Progenitor cell of endocrine pancreas (in vitro differentiated cells): ENCODE data around the gene TMPRSS6. TPM values are rescaled to one million over a fixed set of nuclear protein-coding genes. Genes with fewer than 3 reads are reported as not detected.

Experiments
- DNase-seq: peaks from one replicate; pipeline ENCODE4 v3.0.0; 2021; ENCODE audit warnings: low spot score; ENCODE audit not compliant: unreplicated experiment
- H3K27ac Mint-ChIP-seq: 2 replicates; pipeline ENCODE4 v1.8.0; 2021; ENCODE audit warnings: mild to moderate bottlenecking, moderate library complexity, mixed read lengths
- H3K27me3 Mint-ChIP-seq: 2 replicates; pipeline ENCODE4 v1.8.0; 2021; ENCODE audit warnings: mixed read lengths
- H3K36me3 Mint-ChIP-seq: 2 replicates; pipeline ENCODE4 v1.8.0; 2022; ENCODE audit warnings: mixed read lengths; ENCODE audit not compliant: insufficient read depth
- H3K4me1 Mint-ChIP-seq: 2 replicates; pipeline ENCODE4 v1.8.0; 2021; ENCODE audit warnings: low read depth, mixed read lengths
- H3K4me3 Mint-ChIP-seq: 2 replicates; pipeline ENCODE4 v1.8.0; 2021; ENCODE audit warnings: low read depth, mild to moderate bottlenecking, moderate library complexity, mixed read lengths
- H3K9me3 Mint-ChIP-seq: 2 replicates; pipeline ENCODE4 v1.8.0; 2021; ENCODE audit warnings: low read depth, mixed read lengths
- total RNA-seq: library from RNA; stranded (reverse); gene quantifications from 2 replicates; pipeline ENCODE4 v1.2.1, GENCODE V29; 2021
- TF ChIP-seq, protein P1 (sequence below): fragments of 200-600 bp; sonication (generic); IDR thresholded peaks from one replicate; pipeline ENCODE4 v1.5.0; 2021; ENCODE audit warnings: antibody characterized with exemption, mild to moderate bottlenecking; ENCODE audit not compliant: unreplicated experiment

The TMPRSS6 gene
- total RNA-seq, 1 donor from 2014 or later, result 12.6 TPM

DNA sequence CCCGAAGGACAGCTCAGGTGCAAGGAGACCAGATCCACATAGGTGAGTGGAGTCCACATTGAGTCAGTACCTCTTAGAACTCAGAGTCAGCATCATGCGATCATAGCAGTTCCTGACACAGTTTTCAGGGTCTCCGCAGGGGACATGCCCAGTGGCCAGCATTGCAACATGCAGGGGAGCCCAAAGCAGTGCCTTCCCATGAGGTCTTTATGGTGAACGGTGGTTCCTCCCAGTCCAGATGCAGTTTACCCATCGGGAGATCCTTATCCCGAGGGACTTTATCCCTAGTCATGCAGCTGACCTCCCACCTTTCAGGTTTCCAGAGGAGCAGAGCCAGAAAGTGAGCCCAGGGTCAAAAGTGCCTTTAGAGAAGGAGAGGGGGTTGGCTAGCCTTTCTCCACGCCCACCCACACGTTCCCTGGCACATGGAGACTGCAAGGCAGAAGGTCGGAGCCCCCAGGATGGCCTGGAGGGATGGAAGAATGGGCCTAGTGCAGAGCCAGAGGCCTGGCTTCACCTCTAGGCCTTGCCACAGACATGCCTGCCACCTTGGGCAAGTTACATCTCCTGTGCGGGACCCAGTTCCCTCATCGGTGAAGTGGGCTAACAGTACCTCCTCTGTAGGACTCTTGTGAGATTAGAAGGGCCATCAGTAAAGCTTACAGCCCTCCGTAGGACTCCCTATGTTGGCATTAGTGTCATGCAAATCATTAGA, 51.6 kb downstream of the TMPRSS6 start:
- no peaks in the 10 kb centered on the region for H3K27me3 Mint-ChIP-seq
- H3K27ac Mint-ChIP-seq, result no peak overlapping the region
- H3K9me3 Mint-ChIP-seq, result no peaks in the 10 kb centered on the region
- TF ChIP-seq, protein P1, sequence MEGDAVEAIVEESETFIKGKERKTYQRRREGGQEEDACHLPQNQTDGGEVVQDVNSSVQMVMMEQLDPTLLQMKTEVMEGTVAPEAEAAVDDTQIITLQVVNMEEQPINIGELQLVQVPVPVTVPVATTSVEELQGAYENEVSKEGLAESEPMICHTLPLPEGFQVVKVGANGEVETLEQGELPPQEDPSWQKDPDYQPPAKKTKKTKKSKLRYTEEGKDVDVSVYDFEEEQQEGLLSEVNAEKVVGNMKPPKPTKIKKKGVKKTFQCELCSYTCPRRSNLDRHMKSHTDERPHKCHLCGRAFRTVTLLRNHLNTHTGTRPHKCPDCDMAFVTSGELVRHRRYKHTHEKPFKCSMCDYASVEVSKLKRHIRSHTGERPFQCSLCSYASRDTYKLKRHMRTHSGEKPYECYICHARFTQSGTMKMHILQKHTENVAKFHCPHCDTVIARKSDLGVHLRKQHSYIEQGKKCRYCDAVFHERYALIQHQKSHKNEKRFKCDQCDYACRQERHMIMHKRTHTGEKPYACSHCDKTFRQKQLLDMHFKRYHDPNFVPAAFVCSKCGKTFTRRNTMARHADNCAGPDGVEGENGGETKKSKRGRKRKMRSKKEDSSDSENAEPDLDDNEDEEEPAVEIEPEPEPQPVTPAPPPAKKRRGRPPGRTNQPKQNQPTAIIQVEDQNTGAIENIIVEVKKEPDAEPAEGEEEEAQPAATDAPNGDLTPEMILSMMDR, result no peak
- no peak for DNase-seq
- H3K4me3 Mint-ChIP-seq, result no peak overlapping the region
- H3K4me1 Mint-ChIP-seq, result peaks cover 2% of the 10 kb centered on the region
- peaks cover 2% of the 10 kb centered on the region for H3K36me3 Mint-ChIP-seq

DNA sequence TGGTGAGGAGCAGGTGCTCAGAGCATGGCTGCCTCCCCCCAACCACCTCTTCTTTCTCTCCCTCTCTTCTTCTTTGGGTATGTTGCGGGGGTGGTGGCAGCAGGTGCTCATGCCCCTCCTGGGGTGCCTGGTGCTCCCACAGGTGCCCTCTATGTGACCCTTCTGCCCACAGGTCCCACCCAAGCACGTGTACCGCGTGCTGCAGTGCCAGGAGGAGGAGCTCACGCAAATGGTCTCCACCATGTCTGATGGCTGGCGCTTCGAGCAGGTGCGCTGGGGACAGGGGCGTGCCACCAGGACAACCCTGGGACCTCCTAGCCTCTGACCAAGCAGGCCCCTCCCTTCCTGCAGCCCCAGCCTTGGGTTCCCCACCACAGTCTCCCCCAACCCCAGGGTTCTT, 52.3 kb downstream of the TMPRSS6 start:
- no peak for DNase-seq
- Mint-ChIP-seq H3K36me3 (peaks cover 2% of the 10 kb centered on the region), H3K27me3 (peaks cover 4% of the 10 kb centered on the region), H3K9me3 (no peaks in the 10 kb centered on the region), H3K4me1 (peaks cover 5% of the 10 kb centered on the region), H3K4me3 (no peak overlapping the region), H3K27ac (no peak overlapping the region)
- TF ChIP-seq, protein P1, result no peak

DNA sequence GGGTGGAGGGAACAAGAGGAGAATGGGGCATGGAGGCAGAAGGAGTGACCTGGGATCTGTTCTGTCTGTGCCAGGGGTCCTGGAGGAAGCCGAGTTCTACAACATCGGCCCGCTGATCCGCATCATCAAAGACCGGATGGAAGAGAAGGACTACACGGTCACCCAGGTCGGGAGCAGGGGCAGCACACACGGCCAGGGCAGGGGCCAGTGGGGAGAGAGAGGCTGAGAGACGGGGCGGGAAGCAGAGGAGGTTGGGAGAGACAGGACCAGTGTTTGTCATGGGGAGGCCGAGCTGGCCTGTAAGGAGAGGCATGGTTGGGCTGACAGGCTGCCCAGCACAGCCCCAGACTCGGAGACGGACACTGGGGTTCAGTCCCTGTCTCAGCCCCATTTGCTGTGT, 53.3 kb downstream of the TMPRSS6 start:
- H3K36me3 Mint-ChIP-seq, result peaks cover 2% of the 10 kb centered on the region
- peaks cover 5% of the 10 kb centered on the region for H3K4me1 Mint-ChIP-seq

DNA sequence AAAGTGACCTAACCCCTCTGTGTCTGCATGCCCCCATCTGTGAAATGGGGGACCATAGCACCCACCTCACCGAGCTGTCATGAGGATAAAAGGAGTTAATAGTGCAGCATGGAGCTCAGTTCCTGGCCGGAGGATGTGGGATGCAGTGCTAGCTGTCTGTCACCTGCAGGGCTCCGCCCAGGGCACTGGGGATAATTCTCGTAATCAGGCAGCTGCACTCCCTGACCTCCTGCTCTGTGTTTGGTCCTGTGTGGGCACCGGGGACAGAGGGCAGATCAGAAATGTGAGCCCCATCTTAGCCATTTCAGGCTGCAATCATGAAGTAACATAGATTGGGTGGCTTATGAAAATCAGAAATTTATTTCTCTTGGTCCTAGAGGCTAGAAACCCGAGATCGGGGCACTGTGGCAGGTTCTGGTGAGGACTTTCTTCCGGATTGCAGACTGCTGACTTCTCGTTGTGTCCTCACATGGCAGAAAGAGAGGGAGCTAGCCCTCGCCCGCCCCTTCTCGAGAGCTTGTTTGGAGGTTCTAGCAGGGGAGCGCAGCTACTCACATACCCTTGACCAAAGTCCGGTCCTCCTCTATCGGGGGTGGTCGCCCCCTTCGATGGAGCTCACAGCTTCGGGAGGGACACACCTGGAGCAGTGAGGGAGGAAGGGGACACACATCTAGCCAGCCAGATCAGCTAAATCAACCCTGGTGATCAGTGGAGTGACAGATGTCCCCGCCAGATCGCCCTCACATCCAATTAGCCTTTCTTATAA, 54.7 kb downstream of the TMPRSS6 start:
- TF ChIP-seq, protein P1, result no peak
- peaks cover 2% of the 10 kb centered on the region for H3K36me3 Mint-ChIP-seq
- no peaks in the 10 kb centered on the region for H3K9me3 Mint-ChIP-seq
- H3K27me3 Mint-ChIP-seq, result peaks cover 4% of the 10 kb centered on the region
- H3K4me3 Mint-ChIP-seq, result no peak overlapping the region
- no peak overlapping the region for H3K27ac Mint-ChIP-seq
- peaks cover 6% of the 10 kb centered on the region for H3K4me1 Mint-ChIP-seq
- no peak for DNase-seq

More for the DNA sequence above, 53.3 kb downstream of the TMPRSS6 start:
- no peak for DNase-seq
- TF ChIP-seq, protein P1, result no peak
- H3K9me3 Mint-ChIP-seq, result no peaks in the 10 kb centered on the region
- no peak overlapping the region for H3K27ac Mint-ChIP-seq
- H3K4me3 Mint-ChIP-seq, result no peak overlapping the region
- peaks cover 4% of the 10 kb centered on the region for H3K27me3 Mint-ChIP-seq

DNA sequence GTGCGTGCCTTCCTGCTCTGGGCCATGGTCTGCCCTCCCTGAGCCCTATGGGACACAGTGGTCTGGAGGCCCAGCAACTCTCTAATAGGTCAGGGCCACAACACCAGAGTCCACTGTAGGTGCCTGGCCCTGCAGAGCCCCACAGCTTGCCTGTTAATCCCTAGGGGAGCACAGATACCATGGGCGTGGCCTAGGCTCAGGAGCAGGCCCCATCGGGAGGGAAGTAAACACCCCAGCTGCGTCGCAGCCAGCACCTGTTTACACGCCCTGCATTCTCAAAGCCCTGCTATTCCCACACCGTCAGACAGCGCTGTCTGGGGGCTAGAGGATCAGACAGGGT, 55.5 kb downstream of the TMPRSS6 start:
- Mint-ChIP-seq H3K4me3 (no peak overlapping the region), H3K27ac (no peak overlapping the region)
- TF ChIP-seq, protein P1, result no peak

More for the DNA sequence above, 55.5 kb downstream of the TMPRSS6 start:
- Mint-ChIP-seq H3K27me3 (peaks cover 8% of the 10 kb centered on the region), H3K36me3 (peaks cover 2% of the 10 kb centered on the region), H3K9me3 (no peaks in the 10 kb centered on the region), H3K4me1 (peaks cover 6% of the 10 kb centered on the region)
- no peak for DNase-seq
